Esophagus muscularis mucosa (tissue), 4 donors: ENCODE results near the gene CNFN.

Source experiments
- EP300 ChIP-seq: sonication (generic); formaldehyde crosslinking; IDR thresholded peaks from one replicate; pipeline ENCODE4 v1.6.1; 2017; ENCODE audit warnings: antibody characterized with exemption
- POLR2A ChIP-seq: fragments of 450-650 bp; IDR thresholded peaks from one replicate; pipeline ENCODE4 v1.6.1; 2017; ENCODE audit warnings: antibody characterized with exemption, moderate library complexity, mild to moderate bottlenecking, low read depth
- TF ChIP-seq, protein P1 (sequence below), 3 experiments: fragments of 200-600 bp in 2 of 3; fragments of 450-650 bp in 1 of 3; sonication (generic) in 2 of 3; IDR thresholded peaks; one replicate each; pipeline ENCODE4 v1.5.1; 2017 to 2019; ENCODE audit warnings: antibody characterized with exemption in 3 of 3, mild to moderate bottlenecking in 2 of 3, moderate library complexity in 1 of 3

DNA sequence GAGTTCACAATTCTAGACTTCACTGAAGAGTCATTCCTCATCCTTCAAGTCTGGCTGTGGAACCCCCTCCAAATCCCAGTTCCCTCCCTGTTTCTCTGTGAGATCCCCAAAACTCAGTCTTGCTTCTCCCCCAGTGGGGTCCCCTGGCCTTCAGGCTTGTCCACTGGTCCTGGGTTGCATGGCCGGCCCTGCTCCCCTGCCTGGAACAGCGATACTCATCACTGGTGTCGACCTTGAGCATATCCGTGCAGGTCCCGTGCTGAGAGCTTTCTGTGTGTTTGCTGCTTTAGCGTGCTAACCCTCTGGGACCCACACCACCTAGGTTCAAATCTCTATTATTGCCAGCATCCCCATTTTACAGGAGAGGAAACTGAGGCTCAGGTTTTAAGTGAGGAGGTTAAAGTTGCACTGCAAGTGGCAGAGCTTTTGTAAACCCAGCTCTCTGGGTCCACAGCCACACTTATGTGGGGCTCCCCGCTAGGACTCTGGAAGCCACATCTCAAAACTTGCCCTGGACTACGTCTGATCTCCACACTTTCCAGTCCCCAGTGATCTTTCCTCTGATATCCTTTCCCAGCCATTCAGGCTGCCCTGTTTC is 21.6 kb upstream of the CNFN start:
- TF ChIP-seq, protein P1, sequence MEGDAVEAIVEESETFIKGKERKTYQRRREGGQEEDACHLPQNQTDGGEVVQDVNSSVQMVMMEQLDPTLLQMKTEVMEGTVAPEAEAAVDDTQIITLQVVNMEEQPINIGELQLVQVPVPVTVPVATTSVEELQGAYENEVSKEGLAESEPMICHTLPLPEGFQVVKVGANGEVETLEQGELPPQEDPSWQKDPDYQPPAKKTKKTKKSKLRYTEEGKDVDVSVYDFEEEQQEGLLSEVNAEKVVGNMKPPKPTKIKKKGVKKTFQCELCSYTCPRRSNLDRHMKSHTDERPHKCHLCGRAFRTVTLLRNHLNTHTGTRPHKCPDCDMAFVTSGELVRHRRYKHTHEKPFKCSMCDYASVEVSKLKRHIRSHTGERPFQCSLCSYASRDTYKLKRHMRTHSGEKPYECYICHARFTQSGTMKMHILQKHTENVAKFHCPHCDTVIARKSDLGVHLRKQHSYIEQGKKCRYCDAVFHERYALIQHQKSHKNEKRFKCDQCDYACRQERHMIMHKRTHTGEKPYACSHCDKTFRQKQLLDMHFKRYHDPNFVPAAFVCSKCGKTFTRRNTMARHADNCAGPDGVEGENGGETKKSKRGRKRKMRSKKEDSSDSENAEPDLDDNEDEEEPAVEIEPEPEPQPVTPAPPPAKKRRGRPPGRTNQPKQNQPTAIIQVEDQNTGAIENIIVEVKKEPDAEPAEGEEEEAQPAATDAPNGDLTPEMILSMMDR (IDR thresholded peaks at IDR 0.05), result no peak
- TF ChIP-seq POLR2A (no peak), EP300 (no peak)
